WTC11 (cell line): ENCODE data around the gene DHFR. TPM values are rescaled to one million over a fixed set of nuclear protein-coding genes. Genes with fewer than 3 reads are reported as not detected.

ENCODE experiments used
- ATAC-seq: fragments of 200-7000 bp; cut with Tn5 transposase; 2 replicates; pipeline ENCODE4 v1.10.0; 2021; ENCODE audit warnings: mild to moderate bottlenecking, moderate library complexity
- CTCF ChIA-PET: fragments of 300-600 bp; sonication (Branson Sonifier 250); formaldehyde crosslinking; loops from one replicate; lab custom pipeline; 2021; ENCODE audit warnings: antibody characterized with exemption; lab: Charles Lee
- POLR2A ChIA-PET: fragments of 350-600 bp; sonication (Branson Sonifier 250); formaldehyde crosslinking; loops from one replicate; lab custom pipeline; 2021; ENCODE audit warnings: antibody characterized with exemption; lab: Charles Lee
- DNase-seq: peaks from one replicate; pipeline ENCODE4 v3.0.0; 2021; ENCODE audit warnings: low spot score
- H3K27ac Mint-ChIP-seq: 2 replicates; pipeline ENCODE4 v1.8.0; 2021; ENCODE audit warnings: mixed read lengths
- H3K27me3 Mint-ChIP-seq: 2 replicates; pipeline ENCODE4 v1.8.0; 2021; ENCODE audit warnings: low read depth, mild to moderate bottlenecking, moderate library complexity, mixed read lengths
- H3K36me3 Mint-ChIP-seq: 2 replicates; pipeline ENCODE4 v1.8.0; 2021; ENCODE audit warnings: mixed read lengths
- H3K4me1 Mint-ChIP-seq: 2 replicates; pipeline ENCODE4 v1.8.0; 2022; ENCODE audit warnings: mixed read lengths
- H3K4me3 Mint-ChIP-seq: 2 replicates; pipeline ENCODE4 v1.8.0; 2021; ENCODE audit warnings: mild to moderate bottlenecking, moderate library complexity, mixed read lengths
- H3K9me3 Mint-ChIP-seq: 2 replicates; pipeline ENCODE4 v1.8.0; 2021; ENCODE audit warnings: mixed read lengths
- ATF6 ChIP-seq: sonication (generic); formaldehyde crosslinking; IDR thresholded peaks from 2 replicates; pipeline ENCODE4 v1.8.1; 2023; ENCODE audit warnings: mild to moderate bottlenecking, missing genetic modification reagents
- CBFB ChIP-seq: sonication (generic); formaldehyde crosslinking; IDR thresholded peaks from 2 replicates; pipeline ENCODE4 v1.8.1; 2022; ENCODE audit warnings: mild to moderate bottlenecking, low read depth, missing genetic modification reagents
- CREM ChIP-seq: sonication (generic); formaldehyde crosslinking; IDR thresholded peaks from 2 replicates; pipeline ENCODE4 v1.8.1; 2022; ENCODE audit warnings: mild to moderate bottlenecking, missing genetic modification reagents, moderate library complexity
- CTCF ChIP-seq: fragments of 200-600 bp; IDR thresholded peaks from 2 replicates; pipeline ENCODE4 v1.8.0; 2022; ENCODE audit warnings: antibody characterized with exemption
- E2F4 ChIP-seq: sonication (generic); formaldehyde crosslinking; IDR thresholded peaks from 2 replicates; pipeline ENCODE4 v1.8.1; 2022; ENCODE audit warnings: low read depth, mild to moderate bottlenecking, moderate library complexity, missing genetic modification reagents, borderline replicate concordance
- ESRRA ChIP-seq: sonication (generic); formaldehyde crosslinking; IDR thresholded peaks from 2 replicates; pipeline ENCODE4 v1.8.1; 2022; ENCODE audit warnings: mild to moderate bottlenecking, missing genetic modification reagents, borderline replicate concordance
- GTF2I ChIP-seq: fragments of 250-450 bp; sonication (Bioruptor Pico); conservative IDR thresholded peaks from 2 replicates; pipeline ENCODE4 v1.4.0; 2021; ENCODE audit warnings: mild to moderate bottlenecking
- HMGA2 ChIP-seq: fragments of 250-450 bp; sonication (Bioruptor Pico); IDR thresholded peaks from 2 replicates; pipeline ENCODE4 v1.4.0; 2021; ENCODE audit warnings: mild to moderate bottlenecking, moderate library complexity
- IRF1 ChIP-seq: sonication (generic); formaldehyde crosslinking; IDR thresholded peaks from 2 replicates; pipeline ENCODE4 v1.8.0; 2023; ENCODE audit warnings: missing genetic modification reagents
- JAZF1 ChIP-seq: fragments of 250-450 bp; sonication (Bioruptor Pico); IDR thresholded peaks from 2 replicates; pipeline ENCODE4 v1.9.0; 2021; ENCODE audit warnings: moderate library complexity, mild to moderate bottlenecking, inconsistent platforms
- KAT7 ChIP-seq: sonication (generic); formaldehyde crosslinking; IDR thresholded peaks from 2 replicates; pipeline ENCODE4 v1.8.1; 2023; ENCODE audit warnings: missing genetic modification reagents, mild to moderate bottlenecking, borderline replicate concordance
- NFATC4 ChIP-seq: fragments of 250-450 bp; sonication (Bioruptor Pico); IDR thresholded peaks from 2 replicates; pipeline ENCODE4 v1.9.0; 2021; ENCODE audit warnings: mild to moderate bottlenecking
- NR1H2 ChIP-seq: sonication (generic); formaldehyde crosslinking; IDR thresholded peaks from 2 replicates; pipeline ENCODE4 v1.9.0; 2021; ENCODE audit warnings: mild to moderate bottlenecking, moderate library complexity, missing genetic modification reagents
- PRDM15 ChIP-seq: sonication (generic); formaldehyde crosslinking; IDR thresholded peaks from 2 replicates; pipeline ENCODE4 v1.8.0; 2022; ENCODE audit warnings: missing genetic modification reagents
- PRRX2 ChIP-seq: fragments of 250-450 bp; sonication (Bioruptor Pico); IDR thresholded peaks from 2 replicates; pipeline ENCODE4 v1.8.0; 2021; ENCODE audit warnings: mild to moderate bottlenecking
- RORB ChIP-seq: fragments of 250-450 bp; sonication (Bioruptor Pico); IDR thresholded peaks from 2 replicates; pipeline ENCODE4 v1.9.0; 2021; ENCODE audit warnings: mild to moderate bottlenecking
- SMAD4 ChIP-seq: sonication (generic); formaldehyde crosslinking; IDR thresholded peaks from 2 replicates; pipeline ENCODE4 v1.8.0; 2022; ENCODE audit warnings: mild to moderate bottlenecking, missing genetic modification reagents
- STAT6 ChIP-seq: sonication (generic); formaldehyde crosslinking; conservative IDR thresholded peaks from 2 replicates; pipeline ENCODE4 v1.8.1; 2023; ENCODE audit warnings: mild to moderate bottlenecking, low read depth, missing genetic modification reagents, moderate library complexity
- TEAD1 ChIP-seq: sonication (generic); formaldehyde crosslinking; IDR thresholded peaks from 2 replicates; pipeline ENCODE4 v1.8.0; 2022; ENCODE audit warnings: mild to moderate bottlenecking, missing genetic modification reagents
- TEAD4 ChIP-seq: sonication (generic); formaldehyde crosslinking; IDR thresholded peaks from 2 replicates; pipeline ENCODE4 v1.8.0; 2022; ENCODE audit warnings: mild to moderate bottlenecking, missing genetic modification reagents
- USF2 ChIP-seq: sonication (generic); formaldehyde crosslinking; IDR thresholded peaks from 2 replicates; pipeline ENCODE4 v1.8.1; 2023; ENCODE audit warnings: mild to moderate bottlenecking, missing genetic modification reagents, moderate library complexity
- ZBTB21 ChIP-seq: sonication (generic); formaldehyde crosslinking; IDR thresholded peaks from 2 replicates; pipeline ENCODE4 v1.8.1; 2023; ENCODE audit warnings: mild to moderate bottlenecking, missing genetic modification reagents, borderline replicate concordance
- ZNF219 ChIP-seq: sonication (generic); formaldehyde crosslinking; IDR thresholded peaks from 2 replicates; pipeline ENCODE4 v1.8.0; 2023; ENCODE audit warnings: missing genetic modification reagents, mild to moderate bottlenecking, borderline replicate concordance
- ZNF263 ChIP-seq: sonication (generic); formaldehyde crosslinking; IDR thresholded peaks from 2 replicates; pipeline ENCODE4 v1.8.1; 2022; ENCODE audit warnings: low read depth, mild to moderate bottlenecking, moderate library complexity, missing genetic modification reagents
- total RNA-seq: library from RNA; stranded (reverse); gene quantifications from 3 replicates; pipeline ENCODE4 v1.2.3, GENCODE V29; 2021

DHFR gene
- total RNA-seq, 1 experiment from 2014 or later, result 68.0 TPM

GRCh38 chr5:80644900-80645299, 9.9 kb downstream of the DHFR start:
- peaks cover 77% of the 10 kb centered on the region for H3K36me3 Mint-ChIP-seq
- peaks cover 7% of the 10 kb centered on the region; the same call in 1 of the 2 replicates for H3K9me3 Mint-ChIP-seq
- DNase-seq (no peak), ATAC-seq (no peak)
- ChIA-PET CTCF (no interaction called here), POLR2A (no interaction called here)
- no peak overlapping the region for H3K4me3 Mint-ChIP-seq
- H3K27ac Mint-ChIP-seq, result no peak overlapping the region
- no peaks in the 10 kb centered on the region for H3K4me1 Mint-ChIP-seq
- TF ChIP-seq KAT7 (CRISPR knock-in tag), result no peak
- no peak for TF ChIP-seq E2F4 (CRISPR knock-in tag)
- no peak for TF ChIP-seq TEAD1 (CRISPR knock-in tag)
- TF ChIP-seq NR1H2 (CRISPR knock-in tag), result no peak
- TF ChIP-seq PRRX2, result no peak
- no peak for TF ChIP-seq USF2 (CRISPR knock-in tag)
- no peak for TF ChIP-seq TEAD4
- TF ChIP-seq CBFB (CRISPR knock-in tag), result no peak
- TF ChIP-seq PRDM15 (CRISPR knock-in tag), result no peak
- TF ChIP-seq IRF1 (CRISPR knock-in tag), result no peak
- TF ChIP-seq GTF2I (CRISPR knock-in tag), result no peak
- no peak for TF ChIP-seq SMAD4
- no peak for TF ChIP-seq ZNF263 (CRISPR knock-in tag)
- no peak for TF ChIP-seq NFATC4 (CRISPR knock-in tag)
- no peak for TF ChIP-seq ESRRA (CRISPR knock-in tag)
- H3K27me3 Mint-ChIP-seq, result no peaks in the 10 kb centered on the region

GRCh38 chr5:80641353-80641752, 13.4 kb downstream of the DHFR start:
- H3K27me3 Mint-ChIP-seq, result no peaks in the 10 kb centered on the region
- H3K4me1 Mint-ChIP-seq, result no peaks in the 10 kb centered on the region
- H3K9me3 Mint-ChIP-seq, result peaks cover 7% of the 10 kb centered on the region; the same call in 1 of the 2 replicates
- ChIA-PET POLR2A (no interaction called here), CTCF (no interaction called here)
- H3K36me3 Mint-ChIP-seq, result peaks cover 80% of the 10 kb centered on the region
- H3K27ac Mint-ChIP-seq, result no peak overlapping the region
- no peak overlapping the region for H3K4me3 Mint-ChIP-seq
- DNase-seq, result no peak
- no peak for ATAC-seq
- no peak for TF ChIP-seq ZBTB21
- TF ChIP-seq HMGA2, result no peak
- no peak for TF ChIP-seq ZNF219 (CRISPR knock-in tag)
- TF ChIP-seq RORB, result no peak
- TF ChIP-seq CTCF, result no peak
- no peak for TF ChIP-seq JAZF1
- TF ChIP-seq STAT6, result no peak
- no peak for TF ChIP-seq ATF6 (CRISPR knock-in tag)
- no peak for TF ChIP-seq CREM (CRISPR knock-in tag)
